Ovary (tissue), 3 donors: Measurements from ENCODE around the gene RNF123.

Experiments
- EP300 ChIP-seq: sonication (generic); formaldehyde crosslinking; IDR thresholded peaks from one replicate; pipeline ENCODE4 v1.6.1; 2017; ENCODE audit warnings: antibody characterized with exemption
- TF ChIP-seq, protein P1 (sequence below), 3 donors: fragments of 450-650 bp in 2 of 3; fragments of 200-600 bp in 1 of 3; IDR thresholded peaks; one replicate each; pipeline versions ENCODE4 v1.5.1 to v1.8.0; 2016 to 2022; ENCODE audit warnings: antibody characterized with exemption in 3 of 3, mild to moderate bottlenecking in 1 of 3
- donor health status: DM: no; HTN: no; CAD: no.

DNA sequence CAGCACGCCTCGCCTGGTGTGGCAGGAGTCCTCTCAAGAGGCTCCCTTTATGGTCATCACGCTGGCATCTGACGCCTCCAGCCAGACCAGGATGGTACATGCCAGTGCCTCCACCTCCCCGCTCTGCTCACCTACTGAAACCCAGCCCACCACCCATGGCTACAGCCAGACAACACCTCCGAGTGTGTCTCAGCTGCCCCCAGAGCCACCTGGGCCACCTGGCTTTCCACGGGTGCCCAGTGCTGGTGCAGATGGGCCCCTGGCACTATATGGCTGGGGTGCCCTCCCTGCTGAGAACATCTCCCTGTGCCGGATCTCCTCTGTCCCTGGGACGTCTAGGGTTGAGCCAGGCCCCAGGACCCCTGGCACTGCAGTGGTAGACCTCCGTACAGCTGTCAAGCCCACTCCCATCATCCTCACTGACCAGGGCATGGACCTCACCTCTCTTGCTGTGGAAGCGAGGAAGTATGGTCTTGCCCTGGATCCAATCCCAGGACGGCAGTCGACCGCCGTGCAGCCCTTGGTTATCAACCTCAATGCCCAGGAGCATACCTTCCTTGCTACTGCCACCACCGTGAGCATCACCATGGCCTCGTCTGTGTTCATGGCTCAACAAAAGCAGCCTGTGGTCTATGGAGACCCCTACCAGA, 35.1 kb upstream of the RNF123 start:
- TF ChIP-seq, protein P1, sequence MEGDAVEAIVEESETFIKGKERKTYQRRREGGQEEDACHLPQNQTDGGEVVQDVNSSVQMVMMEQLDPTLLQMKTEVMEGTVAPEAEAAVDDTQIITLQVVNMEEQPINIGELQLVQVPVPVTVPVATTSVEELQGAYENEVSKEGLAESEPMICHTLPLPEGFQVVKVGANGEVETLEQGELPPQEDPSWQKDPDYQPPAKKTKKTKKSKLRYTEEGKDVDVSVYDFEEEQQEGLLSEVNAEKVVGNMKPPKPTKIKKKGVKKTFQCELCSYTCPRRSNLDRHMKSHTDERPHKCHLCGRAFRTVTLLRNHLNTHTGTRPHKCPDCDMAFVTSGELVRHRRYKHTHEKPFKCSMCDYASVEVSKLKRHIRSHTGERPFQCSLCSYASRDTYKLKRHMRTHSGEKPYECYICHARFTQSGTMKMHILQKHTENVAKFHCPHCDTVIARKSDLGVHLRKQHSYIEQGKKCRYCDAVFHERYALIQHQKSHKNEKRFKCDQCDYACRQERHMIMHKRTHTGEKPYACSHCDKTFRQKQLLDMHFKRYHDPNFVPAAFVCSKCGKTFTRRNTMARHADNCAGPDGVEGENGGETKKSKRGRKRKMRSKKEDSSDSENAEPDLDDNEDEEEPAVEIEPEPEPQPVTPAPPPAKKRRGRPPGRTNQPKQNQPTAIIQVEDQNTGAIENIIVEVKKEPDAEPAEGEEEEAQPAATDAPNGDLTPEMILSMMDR (IDR thresholded peaks at IDR 0.05), result no peak
- TF ChIP-seq EP300, result no peak
